Trophoblast cell (in vitro differentiated cells and primary cell): Measurements from ENCODE around the gene CORO7.

Experiments
- DNase-seq, 2 donors: peaks; one replicate each; pipeline ENCODE4 v3.0.0-alpha.2; 2016
- H2AFZ ChIP-seq: 2 replicates; pipeline ENCODE4 v1.6.1; 2013; ENCODE audit warnings: low read length, moderate library complexity, mild to moderate bottlenecking; ENCODE audit not compliant: insufficient read depth, poor library complexity
- H2AK5ac ChIP-seq: 2 replicates; pipeline ENCODE4 v1.6.1; 2013; ENCODE audit warnings: mild to moderate bottlenecking, low read length
- H2BK120ac ChIP-seq: 2 replicates; pipeline ENCODE4 v1.6.1; 2013; ENCODE audit warnings: low read length, mild to moderate bottlenecking, moderate library complexity; ENCODE audit not compliant: insufficient read depth, poor library complexity
- H2BK12ac ChIP-seq: 2 replicates; pipeline ENCODE4 v1.6.1; 2013; ENCODE audit warnings: mild to moderate bottlenecking, low read length, moderate library complexity
- H2BK5ac ChIP-seq: 2 replicates; pipeline ENCODE4 v1.6.1; 2013; ENCODE audit warnings: low read length, low read depth, moderate library complexity, mild to moderate bottlenecking; ENCODE audit not compliant: poor library complexity
- H3K14ac ChIP-seq: 2 replicates; pipeline ENCODE4 v1.6.1; 2013; ENCODE audit warnings: mild to moderate bottlenecking, low read length
- H3K18ac ChIP-seq: 2 replicates; pipeline ENCODE4 v1.6.1; 2013; ENCODE audit warnings: mild to moderate bottlenecking, low read length
- H3K23ac ChIP-seq: 2 replicates; pipeline ENCODE4 v1.6.1; 2013; ENCODE audit warnings: low read length
- H3K27ac ChIP-seq: 2 replicates; pipeline ENCODE4 v1.5.1; 2013; ENCODE audit warnings: low read depth, mild to moderate bottlenecking, inconsistent platforms, low read length, moderate library complexity
- H3K27me3 ChIP-seq: 2 replicates; pipeline ENCODE4 v1.6.1; 2013; ENCODE audit warnings: inconsistent platforms, mild to moderate bottlenecking, low read length, moderate library complexity; ENCODE audit not compliant: insufficient read depth
- H3K36me3 ChIP-seq, 2 experiments: 1 replicate in 1 of 2; 2 replicates in 1 of 2; pipeline ENCODE4 v1.6.1; 2013; ENCODE audit warnings: low read length in 2 of 2, mild to moderate bottlenecking in 2 of 2, moderate library complexity in 1 of 2; ENCODE audit not compliant: insufficient read depth in 2 of 2, control insufficient read depth in 1 of 2
- H3K4ac ChIP-seq: 2 replicates; pipeline ENCODE4 v1.6.1; 2013; ENCODE audit warnings: low read depth, mild to moderate bottlenecking, low read length, moderate library complexity
- H3K4me1 ChIP-seq, 2 experiments: 1 replicate in 1 of 2; 2 replicates in 1 of 2; pipeline ENCODE4 v1.6.1; 2013; ENCODE audit warnings: low read length in 2 of 2, mild to moderate bottlenecking in 2 of 2, moderate library complexity in 1 of 2; ENCODE audit not compliant: insufficient read depth in 2 of 2, control insufficient read depth in 1 of 2
- H3K4me2 ChIP-seq: 2 replicates; pipeline ENCODE4 v1.6.1; 2013; ENCODE audit warnings: inconsistent platforms, mild to moderate bottlenecking, low read length, moderate library complexity
- H3K4me3 ChIP-seq: 2 replicates; pipeline ENCODE4 v1.5.1; 2013; ENCODE audit warnings: mild to moderate bottlenecking, low read depth, low read length, inconsistent platforms
- H3K79me1 ChIP-seq: one replicate; pipeline ENCODE4 v1.6.1; 2013; ENCODE audit warnings: low read length
- H3K79me2 ChIP-seq: 2 replicates; pipeline ENCODE4 v1.6.1; 2013; ENCODE audit warnings: low read length, mild to moderate bottlenecking; ENCODE audit not compliant: control insufficient read depth, insufficient read depth, poor library complexity
- H3K9ac ChIP-seq: 2 replicates; pipeline ENCODE4 v1.6.1; 2013; ENCODE audit warnings: mild to moderate bottlenecking, low read length
- H3K9me3 ChIP-seq: 2 replicates; pipeline ENCODE4 v1.6.1; 2013; ENCODE audit warnings: low read depth, mild to moderate bottlenecking, control low read depth, inconsistent platforms, low read length; ENCODE audit not compliant: insufficient read depth
- H4K12ac ChIP-seq: 2 replicates; pipeline ENCODE4 v1.6.1; 2013; ENCODE audit warnings: low read depth, mild to moderate bottlenecking, low read length, moderate library complexity
- H4K8ac ChIP-seq: 2 replicates; pipeline ENCODE4 v1.6.1; 2013; ENCODE audit warnings: low read depth, mild to moderate bottlenecking, low read length, moderate library complexity
- H4K91ac ChIP-seq: one replicate; pipeline ENCODE4 v1.6.1; 2013; ENCODE audit warnings: low read depth, mild to moderate bottlenecking, low read length, moderate library complexity
- WGBS: extraction: QIAGEN DNeasy Blood & Tissue Kit; methylation state at CpG from one replicate; pipeline ENCODE4 v1.1.7; 2013; ENCODE audit warnings: missing lambda C conversion rate; ENCODE audit not compliant: insufficient read length, insufficient coverage; ENCODE audit errors: extremely low coverage; 5-methylcytosine and 5-hydroxymethylcytosine counted together

The CORO7 gene

DNA sequence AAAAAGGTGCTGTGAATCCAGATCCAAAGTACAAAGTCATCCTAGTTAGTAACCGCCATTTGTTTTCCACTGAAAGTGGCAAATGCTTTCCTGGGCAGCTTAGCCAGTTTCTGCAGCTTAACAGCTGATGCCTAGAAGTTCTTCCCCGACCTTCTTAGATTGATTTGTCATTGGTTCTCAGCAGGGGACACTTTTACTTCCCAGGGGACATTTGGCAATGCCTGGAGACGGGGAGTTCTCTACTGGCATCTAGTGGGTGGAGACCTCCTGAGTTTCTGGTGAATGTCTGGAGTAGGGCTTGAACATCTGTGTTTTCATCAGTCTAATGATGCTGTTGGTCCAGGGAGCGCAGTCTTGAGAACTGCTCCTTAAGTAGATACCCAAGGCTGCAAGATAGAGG is 16.8 kb upstream of the CORO7 start:
- H3K14ac ChIP-seq = no peak overlapping the region
- H3K4ac ChIP-seq = no peak overlapping the region
- no peak overlapping the region for H2BK120ac ChIP-seq
- no peak overlapping the region for H3K4me2 ChIP-seq
- H2BK12ac ChIP-seq = no peak overlapping the region
- no peaks in the 10 kb centered on the region for H3K27me3 ChIP-seq
- no peak overlapping the region for H4K91ac ChIP-seq
- no peak overlapping the region for H3K18ac ChIP-seq
- H3K79me2 ChIP-seq = no peaks in the 10 kb centered on the region
- H4K8ac ChIP-seq = no peak overlapping the region
- H2BK5ac ChIP-seq = no peak overlapping the region
- H3K36me3 ChIP-seq = peaks cover 24 to 32% of the 10 kb centered on the region in 2 experiments
- no peak overlapping the region for H2AFZ ChIP-seq
- H3K23ac ChIP-seq = no peak overlapping the region
- no peak for DNase-seq
- no peaks in the 10 kb centered on the region for H3K4me1 ChIP-seq
- H3K27ac ChIP-seq = no peak overlapping the region
- no peak overlapping the region for H3K9ac ChIP-seq
- H3K79me1 ChIP-seq = no peaks in the 10 kb centered on the region
- no peak overlapping the region for H4K12ac ChIP-seq
- H3K9me3 ChIP-seq = no peaks in the 10 kb centered on the region
- no CpG with 5 or more reads among the region's 4 CpGs for WGBS
- no peak overlapping the region for H3K4me3 ChIP-seq
- no peak overlapping the region for H2AK5ac ChIP-seq

DNA sequence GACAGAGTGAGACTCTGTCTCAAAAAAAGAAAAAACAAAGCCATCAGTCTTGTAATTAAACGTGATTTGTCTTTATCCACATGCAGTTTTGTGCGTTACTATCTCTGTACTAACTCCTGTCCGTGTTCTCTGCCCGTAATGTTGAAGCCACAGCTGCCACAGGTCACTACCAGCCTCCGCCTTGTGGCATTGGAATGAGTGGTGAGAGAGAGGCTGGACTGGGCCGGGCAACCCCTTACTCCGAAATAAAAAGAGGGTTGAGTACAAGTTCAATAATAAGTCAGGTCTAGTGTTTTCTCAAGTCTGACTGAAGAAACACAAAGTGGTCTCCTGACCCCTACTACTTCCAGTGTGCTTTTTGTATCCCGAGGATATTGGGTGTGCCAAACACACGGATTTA is 14.6 kb upstream of the CORO7 start:
- no CpG with 5 or more reads among the region's 9 CpGs for WGBS
- H3K4me2 ChIP-seq = no peak overlapping the region
- no peak overlapping the region for H3K9ac ChIP-seq
- no peak overlapping the region for H4K91ac ChIP-seq
- peaks cover 0 to 3% of the 10 kb centered on the region in 2 experiments for H3K4me1 ChIP-seq
- DNase-seq = no peak
- H3K4me3 ChIP-seq = no peak overlapping the region
- H2BK12ac ChIP-seq = no peak overlapping the region
- peaks cover 11 to 21% of the 10 kb centered on the region in 2 experiments for H3K36me3 ChIP-seq
- H4K8ac ChIP-seq = no peak overlapping the region
- H3K27ac ChIP-seq = no peak overlapping the region
- H2BK120ac ChIP-seq = no peak overlapping the region
- H2AFZ ChIP-seq = no peak overlapping the region
- H3K14ac ChIP-seq = no peak overlapping the region
- H3K27me3 ChIP-seq = no peaks in the 10 kb centered on the region
- H3K18ac ChIP-seq = no peak overlapping the region
- no peak overlapping the region for H2AK5ac ChIP-seq
- peaks cover 2% of the 10 kb centered on the region for H3K79me2 ChIP-seq
- no peaks in the 10 kb centered on the region for H3K9me3 ChIP-seq
- no peak overlapping the region for H2BK5ac ChIP-seq
- no peak overlapping the region for H3K23ac ChIP-seq
- H3K79me1 ChIP-seq = peaks cover under 1% of the 10 kb centered on the region
- H4K12ac ChIP-seq = no peak overlapping the region
- no peak overlapping the region for H3K4ac ChIP-seq

DNA sequence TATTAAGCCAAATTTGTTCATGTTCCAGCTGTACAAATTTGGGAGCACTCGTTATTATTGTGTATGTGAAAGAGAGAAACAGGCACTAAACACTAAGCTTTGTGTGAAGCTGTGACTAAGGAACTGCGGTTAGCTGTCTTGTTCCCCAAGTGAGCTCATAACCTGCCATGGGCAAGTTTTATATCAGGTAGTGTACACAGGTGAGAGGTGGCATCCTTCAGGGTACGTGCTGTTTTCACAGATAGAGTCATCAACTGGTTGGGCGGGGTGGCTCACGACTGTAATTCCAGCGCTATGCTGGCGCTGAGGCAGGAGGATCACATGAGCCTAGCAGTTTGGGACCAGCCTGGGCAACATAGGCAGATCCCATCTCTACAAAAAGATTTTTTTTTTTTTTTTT is 12.1 kb upstream of the CORO7 start:
- peaks cover 7% of the 10 kb centered on the region for H3K79me2 ChIP-seq
- H3K9me3 ChIP-seq = no peaks in the 10 kb centered on the region
- H3K9ac ChIP-seq = no peak overlapping the region
- H4K91ac ChIP-seq = no peak overlapping the region
- H3K23ac ChIP-seq = no peak overlapping the region
- H3K36me3 ChIP-seq = peaks cover 6 to 9% of the 10 kb centered on the region in 2 experiments
- H3K4ac ChIP-seq = no peak overlapping the region
- no peak overlapping the region for H4K8ac ChIP-seq
- no peak overlapping the region for H3K4me3 ChIP-seq
- H3K18ac ChIP-seq = no peak overlapping the region
- no peak overlapping the region for H2BK120ac ChIP-seq
- peaks cover 0 to 3% of the 10 kb centered on the region in 2 experiments for H3K4me1 ChIP-seq
- H2AK5ac ChIP-seq = no peak overlapping the region
- H4K12ac ChIP-seq = no peak overlapping the region
- H3K14ac ChIP-seq = no peak overlapping the region
- no peak overlapping the region for H2AFZ ChIP-seq
- no peak overlapping the region for H2BK12ac ChIP-seq
- no peak overlapping the region for H3K4me2 ChIP-seq
- no CpG with 5 or more reads among the region's 7 CpGs for WGBS
- peaks cover 11% of the 10 kb centered on the region for H3K79me1 ChIP-seq
- DNase-seq = no peak
- no peak overlapping the region for H3K27ac ChIP-seq
- H3K27me3 ChIP-seq = no peaks in the 10 kb centered on the region
- H2BK5ac ChIP-seq = no peak overlapping the region

DNA sequence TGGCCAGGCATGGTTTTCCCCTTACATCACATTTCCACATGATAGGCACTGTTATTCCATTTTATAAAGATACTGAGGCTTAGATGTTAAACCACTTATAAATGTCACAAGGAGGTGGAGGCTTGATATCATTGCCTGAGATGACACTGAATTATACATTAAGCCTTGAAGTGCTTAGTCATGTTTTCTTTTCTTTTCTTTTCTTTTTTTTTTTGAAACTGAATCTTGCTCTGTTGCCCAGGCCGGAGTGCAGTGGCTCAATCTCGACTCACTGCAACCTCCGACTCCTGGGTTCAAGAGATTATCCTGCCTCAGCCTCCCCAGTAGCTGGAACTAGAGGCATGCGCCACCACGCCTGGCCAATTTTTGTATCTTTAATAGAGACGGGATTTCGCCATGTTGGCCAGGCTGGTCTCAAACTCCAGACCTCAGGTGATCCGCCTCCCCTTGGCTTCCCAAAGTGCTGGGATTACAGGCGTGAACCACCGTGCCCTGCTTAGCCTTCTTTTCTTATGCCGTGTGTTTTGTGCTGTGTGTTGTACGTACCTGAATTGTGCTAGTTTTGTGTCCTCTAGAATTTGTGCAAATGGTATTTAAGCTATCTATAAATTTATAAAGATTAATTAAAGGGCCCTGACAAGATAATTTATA is 10.5 kb upstream of the CORO7 start:
- Histone ChIP-seq H3K79me1 (peaks cover 11% of the 10 kb centered on the region), H2AFZ (no peak overlapping the region), H3K4me1 (peaks cover 0 to 3% of the 10 kb centered on the region in 2 experiments), H4K12ac (no peak overlapping the region), H3K9me3 (no peaks in the 10 kb centered on the region), H3K27me3 (no peaks in the 10 kb centered on the region), H3K4me3 (no peak overlapping the region), H3K79me2 (peaks cover 7% of the 10 kb centered on the region), H4K8ac (no peak overlapping the region), H3K4ac (peak overlapping the region; percentile 77), H2BK12ac (no peak overlapping the region), H3K23ac (no peak overlapping the region), H2AK5ac (no peak overlapping the region), H2BK120ac (no peak overlapping the region), H3K9ac (peak overlapping the region; percentile 36), H4K91ac (no peak overlapping the region), H3K4me2 (peak overlapping the region; percentile 96), H2BK5ac (no peak overlapping the region), H3K27ac (no peak overlapping the region), H3K36me3 (peaks cover 6 to 9% of the 10 kb centered on the region in 2 experiments), H3K14ac (no peak overlapping the region), H3K18ac (no peak overlapping the region)
- no CpG with 5 or more reads among the region's 12 CpGs for WGBS
- DNase-seq = no peak
